H9 (cell line): ENCODE results near the gene SERPINE2. TPM values are rescaled to one million over a fixed set of nuclear protein-coding genes. Genes with fewer than 3 reads are reported as not detected.

Experiments
- DNase-seq: peaks from one replicate; pipeline ENCODE4 v3.0.0-alpha.2; 2017
- H2AFZ ChIP-seq: one replicate; pipeline ENCODE4 v1.6.1; 2013; ENCODE audit warnings: mild to moderate bottlenecking, low read length, control low read depth, moderate library complexity
- H2AK5ac ChIP-seq: 2 replicates; pipeline ENCODE4 v1.6.1; 2013; ENCODE audit warnings: low read length, control low read depth, mixed read lengths; ENCODE audit not compliant: insufficient read length
- H2BK120ac ChIP-seq: one replicate; pipeline ENCODE4 v1.6.1; 2013; ENCODE audit warnings: low read depth, mild to moderate bottlenecking, low read length, control low read depth, inconsistent platforms; ENCODE audit not compliant: poor library complexity, severe bottlenecking
- H2BK12ac ChIP-seq: 2 replicates; pipeline ENCODE4 v1.6.1; 2013; ENCODE audit warnings: low read length, control low read depth, mixed read lengths, low read depth; ENCODE audit not compliant: insufficient read length
- H2BK15ac ChIP-seq: 2 replicates; pipeline ENCODE4 v1.6.1; 2013; ENCODE audit warnings: low read depth, low read length, control low read depth
- H2BK20ac ChIP-seq: one replicate; pipeline ENCODE4 v1.6.1; 2013; ENCODE audit warnings: low read depth, mild to moderate bottlenecking, low read length, control low read depth, inconsistent platforms; ENCODE audit not compliant: poor library complexity, severe bottlenecking
- H2BK5ac ChIP-seq: 2 replicates; pipeline ENCODE4 v1.6.1; 2013; ENCODE audit warnings: low read length, control low read depth, mixed read lengths; ENCODE audit not compliant: insufficient read length
- H3K14ac ChIP-seq: 2 replicates; pipeline ENCODE4 v1.6.1; 2013; ENCODE audit warnings: low read length, control low read depth; ENCODE audit not compliant: insufficient read depth
- H3K18ac ChIP-seq: 2 replicates; pipeline ENCODE4 v1.6.1; 2013; ENCODE audit warnings: low read depth, mild to moderate bottlenecking, mixed read lengths, low read length, control low read depth; ENCODE audit not compliant: insufficient read length
- H3K23ac ChIP-seq: 2 replicates; pipeline ENCODE4 v1.6.1; 2013; ENCODE audit warnings: low read length, control low read depth, mixed read lengths, low read depth; ENCODE audit not compliant: insufficient read length
- H3K23me2 ChIP-seq: 2 replicates; pipeline ENCODE4 v1.6.1; 2013; ENCODE audit warnings: low read depth, mild to moderate bottlenecking, mixed read lengths, low read length, control low read depth; ENCODE audit not compliant: insufficient read length, poor library complexity, severe bottlenecking
- H3K27ac ChIP-seq: 2 replicates; pipeline ENCODE4 v1.5.1; 2013; ENCODE audit warnings: low read length, control low read depth, mixed read lengths, low read depth; ENCODE audit not compliant: insufficient read length
- H3K27me3 ChIP-seq: 2 replicates; pipeline ENCODE4 v1.6.1; 2013; ENCODE audit warnings: low read length, control low read depth, inconsistent platforms; ENCODE audit not compliant: insufficient read depth
- H3K4ac ChIP-seq: 2 replicates; pipeline ENCODE4 v1.6.1; 2013; ENCODE audit warnings: low read depth, mild to moderate bottlenecking, control low read depth, inconsistent platforms, low read length, moderate library complexity
- H3K4me1 ChIP-seq: 2 replicates; pipeline ENCODE4 v1.6.1; 2013; ENCODE audit warnings: low read length, control low read depth, inconsistent platforms; ENCODE audit not compliant: insufficient read depth
- H3K4me2 ChIP-seq: 2 replicates; pipeline ENCODE4 v1.6.1; 2013; ENCODE audit warnings: low read length, control low read depth, mixed read lengths; ENCODE audit not compliant: insufficient read length, insufficient read depth
- H3K56ac ChIP-seq: 2 replicates; pipeline ENCODE4 v1.6.1; 2013; ENCODE audit warnings: low read depth, mild to moderate bottlenecking, mixed read lengths, low read length, control low read depth; ENCODE audit not compliant: insufficient read length
- H3K79me1 ChIP-seq: 2 replicates; pipeline ENCODE4 v1.6.1; 2013; ENCODE audit warnings: low read depth, mild to moderate bottlenecking, moderate library complexity, low read length, control low read depth, inconsistent platforms; ENCODE audit not compliant: insufficient read depth, poor library complexity, severe bottlenecking
- H3K79me2 ChIP-seq: 2 replicates; pipeline ENCODE4 v1.6.1; 2013; ENCODE audit warnings: low read length, control low read depth, inconsistent platforms; ENCODE audit not compliant: insufficient read depth
- H3K9ac ChIP-seq: 2 replicates; pipeline ENCODE4 v1.6.1; 2013; ENCODE audit warnings: low read length, control low read depth, mixed read lengths; ENCODE audit not compliant: insufficient read length; ENCODE audit errors: extremely low read depth
- H3K9me3 ChIP-seq: one replicate; pipeline ENCODE4 v1.6.1; 2013; ENCODE audit warnings: low read depth, low read length, inconsistent platforms; ENCODE audit not compliant: control insufficient read depth
- H3T11ph ChIP-seq: one replicate; pipeline ENCODE4 v1.6.1; 2013; ENCODE audit warnings: mild to moderate bottlenecking, low read length, control low read depth, inconsistent platforms
- H4K20me1 ChIP-seq: one replicate; pipeline ENCODE4 v1.6.1; 2013; ENCODE audit not compliant: control insufficient read depth, insufficient read length, insufficient read depth
- H4K5ac ChIP-seq: 2 replicates; pipeline ENCODE4 v1.6.1; 2013; ENCODE audit warnings: low read depth, mild to moderate bottlenecking, mixed read lengths, low read length, control low read depth; ENCODE audit not compliant: insufficient read length
- H4K8ac ChIP-seq: replicated peaks from 2 replicates; pipeline ENCODE4 v1.6.1; 2013; ENCODE audit warnings: low read length, control low read depth, mixed read lengths, low read depth; ENCODE audit not compliant: insufficient read length
- H4K91ac ChIP-seq: 2 replicates; pipeline ENCODE4 v1.6.1; 2013; ENCODE audit warnings: low read depth, mild to moderate bottlenecking, moderate library complexity, mixed read lengths, low read length, control low read depth; ENCODE audit not compliant: insufficient read length
- H3K27ac Mint-ChIP-seq, 3 experiments: 2 replicates in 2 of 3; 3 replicates in 1 of 3; pipeline ENCODE4 v1.8.0; 2020 to 2021; ENCODE audit warnings: mixed read lengths in 3 of 3, mild to moderate bottlenecking in 1 of 3, moderate library complexity in 1 of 3
- H3K27me3 Mint-ChIP-seq: 2 replicates; pipeline ENCODE4 v1.8.0; 2021; ENCODE audit warnings: low read depth, mild to moderate bottlenecking, moderate library complexity, mixed read lengths
- H3K36me3 Mint-ChIP-seq, 3 experiments: 2 replicates in 2 of 3; 3 replicates in 1 of 3; pipeline ENCODE4 v1.8.0; 2020 to 2021; ENCODE audit warnings: low read depth in 3 of 3, mixed read lengths in 3 of 3; ENCODE audit not compliant: insufficient read depth in 1 of 3
- H3K4me1 Mint-ChIP-seq, 2 experiments: 2 replicates each; pipeline ENCODE4 v1.8.0; 2020; ENCODE audit warnings: mixed read lengths in 2 of 2
- H3K4me3 Mint-ChIP-seq, 2 experiments: 2 replicates in 1 of 2; 3 replicates in 1 of 2; pipeline ENCODE4 v1.8.0; 2020 to 2021; ENCODE audit warnings: mild to moderate bottlenecking in 2 of 2, mixed read lengths in 2 of 2, moderate library complexity in 1 of 2
- H3K9me3 Mint-ChIP-seq, 2 experiments: 2 replicates in 1 of 2; 3 replicates in 1 of 2; pipeline ENCODE4 v1.8.0; 2020; ENCODE audit warnings: mild to moderate bottlenecking in 2 of 2, mixed read lengths in 2 of 2, moderate library complexity in 1 of 2
- WGBS: extraction: QIAGEN DNeasy Blood & Tissue Kit; methylation state at CpG from one replicate; pipeline ENCODE4 v1.1.7; 2013; ENCODE audit warnings: missing lambda C conversion rate, low lambda C conversion rate, mixed read lengths; ENCODE audit not compliant: insufficient read length; ENCODE audit errors: extremely low coverage; 5-methylcytosine and 5-hydroxymethylcytosine counted together
- total RNA-seq: library from RNA; stranded (reverse); gene quantifications from 2 replicates; pipeline ENCODE4 v1.2.1, GENCODE V29; 2021
- TF ChIP-seq, protein P1 (sequence below): fragments of 200-600 bp; sonication (generic); conservative IDR thresholded peaks from 3 replicates; pipeline ENCODE4 v1.8.0; 2021; ENCODE audit warnings: antibody characterized with exemption, mild to moderate bottlenecking

Gene SERPINE2
- total RNA-seq, 1 experiment from 2014 or later: 40.0 TPM

DNA sequence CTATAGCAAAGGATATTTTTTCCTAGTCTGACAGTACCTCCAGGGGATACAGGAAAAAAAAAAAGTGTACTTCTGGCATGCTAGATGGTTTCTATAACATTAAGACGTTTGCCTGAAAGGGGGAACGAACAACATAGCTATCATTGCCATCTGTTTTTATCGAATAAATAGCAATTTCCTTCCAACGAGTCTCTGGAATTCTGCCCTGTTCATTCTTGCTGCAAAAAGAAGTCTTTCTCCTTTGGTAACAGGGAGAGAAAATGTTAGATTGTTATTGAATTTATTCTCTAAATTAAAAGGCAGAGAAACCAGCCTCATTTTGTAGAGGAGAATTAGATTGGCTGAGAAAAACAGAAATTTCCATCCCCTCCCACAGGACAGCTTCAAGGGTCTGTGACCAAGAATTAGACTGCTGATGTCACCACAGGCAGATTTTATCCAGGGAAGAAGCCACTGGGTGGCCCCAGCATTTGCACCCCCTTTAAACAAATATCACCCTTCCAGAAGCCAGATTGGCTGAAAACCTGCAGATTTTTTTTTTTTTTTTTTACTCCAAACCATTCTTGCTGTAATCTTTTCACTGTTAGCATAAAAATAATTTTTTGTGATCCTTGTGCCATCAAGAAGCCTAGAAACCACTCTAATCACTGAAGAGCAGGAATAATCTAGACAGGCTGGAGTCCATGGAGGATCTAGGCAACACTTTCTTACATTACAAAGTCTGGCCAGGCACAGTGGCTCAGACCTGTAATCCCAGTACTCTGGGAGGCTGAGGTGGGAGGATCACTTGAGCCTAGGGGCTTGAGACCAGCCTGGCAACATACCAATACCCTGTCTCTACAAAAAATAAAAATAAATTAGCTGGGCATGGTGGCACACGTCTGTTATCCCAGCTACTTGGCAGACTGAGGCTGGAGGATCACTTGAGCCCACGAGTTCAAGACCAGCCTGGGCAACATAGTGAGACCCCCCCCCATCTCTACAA is 106.0 kb downstream of the SERPINE2 start:
- H3K18ac ChIP-seq: no peak overlapping the region
- H3K23me2 ChIP-seq: no peaks in the 10 kb centered on the region
- Mint-ChIP-seq H3K9me3 (0 out of 5 replicates have a peak, but pooled peaks cover 0 to under 1% of the 10 kb centered on the region in 2 experiments), H3K4me3 (no peak overlapping the region), H3K36me3 (peaks cover 1 to 2% (median 2%) of the 10 kb centered on the region in 3 experiments; a peak in 5 of 7 replicates), H3K4me1 (peaks cover 53 to 59% of the 10 kb centered on the region in 2 experiments), H3K27me3 (no peaks in the 10 kb centered on the region), H3K27ac (peak overlapping the region; percentile 52 to 91 (median 65); a peak in 4 of 7 replicates)
- peaks cover 34% of the 10 kb centered on the region; the same call in 1 of the 2 replicates for H3K79me2 ChIP-seq
- no CpG with 5 or more reads among the region's 6 CpGs for WGBS
- no peak overlapping the region for H2BK120ac ChIP-seq
- H2AK5ac ChIP-seq: no peak overlapping the region
- no peak overlapping the region for H3K14ac ChIP-seq
- H2BK20ac ChIP-seq: no peak overlapping the region
- no peak overlapping the region for H4K8ac ChIP-seq
- H3K9ac ChIP-seq: no peak overlapping the region
- H2BK12ac ChIP-seq: no peak overlapping the region
- H4K5ac ChIP-seq: no peak overlapping the region
- H3K4me2 ChIP-seq: no peak overlapping the region
- H3K9me3 ChIP-seq: no peaks in the 10 kb centered on the region
- no peak overlapping the region for H2AFZ ChIP-seq
- no peak overlapping the region for H4K91ac ChIP-seq
- H3T11ph ChIP-seq: no peak overlapping the region
- H3K4ac ChIP-seq: no peak overlapping the region
- H3K79me1 ChIP-seq: peaks cover 3% of the 10 kb centered on the region
- no peak overlapping the region for H3K23ac ChIP-seq
- TF ChIP-seq, protein P1, sequence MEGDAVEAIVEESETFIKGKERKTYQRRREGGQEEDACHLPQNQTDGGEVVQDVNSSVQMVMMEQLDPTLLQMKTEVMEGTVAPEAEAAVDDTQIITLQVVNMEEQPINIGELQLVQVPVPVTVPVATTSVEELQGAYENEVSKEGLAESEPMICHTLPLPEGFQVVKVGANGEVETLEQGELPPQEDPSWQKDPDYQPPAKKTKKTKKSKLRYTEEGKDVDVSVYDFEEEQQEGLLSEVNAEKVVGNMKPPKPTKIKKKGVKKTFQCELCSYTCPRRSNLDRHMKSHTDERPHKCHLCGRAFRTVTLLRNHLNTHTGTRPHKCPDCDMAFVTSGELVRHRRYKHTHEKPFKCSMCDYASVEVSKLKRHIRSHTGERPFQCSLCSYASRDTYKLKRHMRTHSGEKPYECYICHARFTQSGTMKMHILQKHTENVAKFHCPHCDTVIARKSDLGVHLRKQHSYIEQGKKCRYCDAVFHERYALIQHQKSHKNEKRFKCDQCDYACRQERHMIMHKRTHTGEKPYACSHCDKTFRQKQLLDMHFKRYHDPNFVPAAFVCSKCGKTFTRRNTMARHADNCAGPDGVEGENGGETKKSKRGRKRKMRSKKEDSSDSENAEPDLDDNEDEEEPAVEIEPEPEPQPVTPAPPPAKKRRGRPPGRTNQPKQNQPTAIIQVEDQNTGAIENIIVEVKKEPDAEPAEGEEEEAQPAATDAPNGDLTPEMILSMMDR: no peak
- no peak for DNase-seq
- no peak overlapping the region for H2BK5ac ChIP-seq
- H2BK15ac ChIP-seq: no peak overlapping the region
- peaks cover 25% of the 10 kb centered on the region for H3K4me1 ChIP-seq
- H4K20me1 ChIP-seq: no peaks in the 10 kb centered on the region
- no peaks in the 10 kb centered on the region for H3K27me3 ChIP-seq
- H3K56ac ChIP-seq: no peak overlapping the region
- no peak overlapping the region for H3K27ac ChIP-seq
